MM.1S (cell line): ENCODE data around the gene SERPINA10.

Experiments
- DNase-seq: peaks from one replicate; pipeline ENCODE4 v3.0.0-alpha.2; 2015
- H2AFZ ChIP-seq: fragments of 300-600 bp; sonication (generic); 2 replicates; pipeline ENCODE4 v1.6.0; 2016; ENCODE audit warnings: antibody characterized with exemption, low read length
- H3F3A ChIP-seq: fragments of 300-600 bp; sonication (generic); 2 replicates; pipeline ENCODE4 v1.6.1; 2016; ENCODE audit warnings: mild to moderate bottlenecking, antibody characterized with exemption, low read length, moderate library complexity, mixed read lengths; ENCODE audit not compliant: insufficient read depth
- H3K27ac ChIP-seq: fragments of 300-600 bp; sonication (generic); 2 replicates; pipeline ENCODE4 v1.5.1; 2016; ENCODE audit warnings: mild to moderate bottlenecking, low read length
- H3K27me3 ChIP-seq: fragments of 300-600 bp; sonication (generic); replicated peaks from 2 replicates; pipeline ENCODE4 v1.6.0; 2016; ENCODE audit warnings: low read length; ENCODE audit not compliant: insufficient read depth
- H3K36me3 ChIP-seq: fragments of 300-600 bp; sonication (generic); replicated peaks from 2 replicates; pipeline ENCODE4 v1.6.1; 2016; ENCODE audit warnings: mild to moderate bottlenecking, low read length, mixed read lengths; ENCODE audit not compliant: insufficient read depth
- H3K4me1 ChIP-seq: fragments of 300-600 bp; sonication (generic); 2 replicates; pipeline ENCODE4 v1.6.1; 2016; ENCODE audit warnings: low read length, mixed read lengths
- H3K4me2 ChIP-seq: fragments of 300-600 bp; sonication (generic); 2 replicates; pipeline ENCODE4 v1.6.0; 2016; ENCODE audit warnings: low read depth, low read length
- H3K4me3 ChIP-seq: fragments of 300-600 bp; sonication (generic); 2 replicates; pipeline ENCODE4 v1.5.1; 2016; ENCODE audit warnings: low read length, mixed read lengths
- H3K79me2 ChIP-seq: fragments of 300-600 bp; sonication (generic); 2 replicates; pipeline ENCODE4 v1.6.1; 2016; ENCODE audit warnings: mixed run types, low read length, mixed read lengths
- H3K9ac ChIP-seq: fragments of 300-600 bp; sonication (generic); 2 replicates; pipeline ENCODE4 v1.6.1; 2016; ENCODE audit warnings: low read length, mixed read lengths
- H3K9me2 ChIP-seq: fragments of 300-600 bp; sonication (generic); replicated peaks from 2 replicates; pipeline ENCODE4 v1.6.1; 2016; ENCODE audit warnings: mild to moderate bottlenecking, low read length, mixed read lengths; ENCODE audit not compliant: insufficient read depth
- H3K9me3 ChIP-seq: fragments of 300-600 bp; sonication (generic); replicated peaks from 2 replicates; pipeline ENCODE4 v1.6.1; 2016; ENCODE audit warnings: mild to moderate bottlenecking, low read length, mixed read lengths; ENCODE audit not compliant: insufficient read depth
- H4K20me1 ChIP-seq: fragments of 300-600 bp; sonication (generic); 2 replicates; pipeline ENCODE4 v1.6.1; 2016; ENCODE audit warnings: mild to moderate bottlenecking, low read length, moderate library complexity, mixed read lengths; ENCODE audit not compliant: insufficient read depth
- CTCF ChIP-seq: fragments of 300-600 bp; sonication (generic); IDR thresholded peaks from 2 replicates; pipeline ENCODE4 v1.5.1; 2016; ENCODE audit warnings: antibody characterized with exemption, low read length, mixed read lengths
- EZH2 ChIP-seq: fragments of 300-600 bp; sonication (generic); optimal IDR thresholded peaks from 2 replicates; pipeline ENCODE3; 2017; ENCODE audit warnings: low read depth, mild to moderate bottlenecking, antibody characterized with exemption, low read length, mixed read lengths
- EZH2phosphoT487 ChIP-seq: fragments of 300-600 bp; sonication (generic); IDR thresholded peaks from 2 replicates; pipeline ENCODE4 v1.6.1; 2018; ENCODE audit warnings: antibody characterized with exemption, low read length

SERPINA10 gene

GRCh38 chr14:94321421-94322271 lies 28.6 kb upstream of the SERPINA10 start:
- Histone ChIP-seq H3K36me3 (no peaks in the 10 kb centered on the region), H3K27me3 (no peaks in the 10 kb centered on the region), H3K4me2 (no peak overlapping the region), H3K4me1 (no peaks in the 10 kb centered on the region), H3K79me2 (no peaks in the 10 kb centered on the region), H3F3A (no peaks in the 10 kb centered on the region), H3K9me2 (no peaks in the 10 kb centered on the region), H3K9me3 (no peaks in the 10 kb centered on the region), H3K9ac (no peak overlapping the region), H3K4me3 (no peak overlapping the region), H3K27ac (no peak overlapping the region), H4K20me1 (no peaks in the 10 kb centered on the region), H2AFZ (no peak overlapping the region)
- no peak for TF ChIP-seq CTCF
- TF ChIP-seq EZH2phosphoT487: no peak
- TF ChIP-seq EZH2: no peak
- no peak for DNase-seq

GRCh38 chr14:94320243-94320642 lies 27.2 kb upstream of the SERPINA10 start:
- TF ChIP-seq EZH2: no peak
- TF ChIP-seq EZH2phosphoT487: no peak
- no peak for TF ChIP-seq CTCF
- H3K4me3 ChIP-seq: no peak overlapping the region
- no peaks in the 10 kb centered on the region for H3K36me3 ChIP-seq
- no peaks in the 10 kb centered on the region for H3K4me1 ChIP-seq
- H3K79me2 ChIP-seq: no peaks in the 10 kb centered on the region
- H2AFZ ChIP-seq: no peak overlapping the region
- H3K9ac ChIP-seq: no peak overlapping the region
- H3K27me3 ChIP-seq: no peaks in the 10 kb centered on the region
- H3K9me2 ChIP-seq: no peaks in the 10 kb centered on the region
- no peaks in the 10 kb centered on the region for H4K20me1 ChIP-seq
- H3K4me2 ChIP-seq: no peak overlapping the region
- no peak for DNase-seq
- no peak overlapping the region for H3K27ac ChIP-seq
- H3K9me3 ChIP-seq: no peaks in the 10 kb centered on the region
- H3F3A ChIP-seq: no peaks in the 10 kb centered on the region

- no peak for TF ChIP-seq EZH2
- no peak for TF ChIP-seq EZH2phosphoT487
- no peaks in the 10 kb centered on the region for H3K4me1 ChIP-seq
- no peaks in the 10 kb centered on the region for H3K9me2 ChIP-seq
- no peaks in the 10 kb centered on the region for H3F3A ChIP-seq
- H4K20me1 ChIP-seq: no peaks in the 10 kb centered on the region
- no peak overlapping the region for H2AFZ ChIP-seq
- no peak overlapping the region for H3K4me2 ChIP-seq
- no peak overlapping the region for H3K9ac ChIP-seq
- H3K4me3 ChIP-seq: no peak overlapping the region
- no peaks in the 10 kb centered on the region for H3K79me2 ChIP-seq
- no peaks in the 10 kb centered on the region for H3K9me3 ChIP-seq
- no peaks in the 10 kb centered on the region for H3K36me3 ChIP-seq
- no peak overlapping the region for H3K27ac ChIP-seq
- DNase-seq: no peak
- no peaks in the 10 kb centered on the region for H3K27me3 ChIP-seq
These were observed 24.2 kb upstream of the SERPINA10 start for GRCh38 chr14:94317259-94317658.

GRCh38 chr14:94316692-94317091 lies 23.6 kb upstream of the SERPINA10 start:
- H3K4me1 ChIP-seq: no peaks in the 10 kb centered on the region
- no peak overlapping the region for H2AFZ ChIP-seq
- no peaks in the 10 kb centered on the region for H3K79me2 ChIP-seq
- no peak overlapping the region for H3K4me3 ChIP-seq
- no peak overlapping the region for H3K4me2 ChIP-seq
- TF ChIP-seq EZH2 (no peak), CTCF (no peak), EZH2phosphoT487 (no peak)
- H3K9me2 ChIP-seq: no peaks in the 10 kb centered on the region
- H4K20me1 ChIP-seq: no peaks in the 10 kb centered on the region
- no peaks in the 10 kb centered on the region for H3F3A ChIP-seq
- no peak for DNase-seq
- H3K9ac ChIP-seq: no peak overlapping the region
- no peaks in the 10 kb centered on the region for H3K9me3 ChIP-seq
- H3K27ac ChIP-seq: no peak overlapping the region
- H3K27me3 ChIP-seq: no peaks in the 10 kb centered on the region
- H3K36me3 ChIP-seq: no peaks in the 10 kb centered on the region
